Measurements from ENCODE around the gene LSAMP. TPM values are rescaled to one million over a fixed set of nuclear protein-coding genes. Genes with fewer than 3 reads are reported as not detected.
"Not testable (repeated sequence)": the region's sequence is repeated elsewhere in the genome, so short reads cannot be mapped to it uniquely, and the experiment has no call there.

The LSAMP gene
- total RNA-seq, 6 donors from 2014 or later, result 7.1 to 28.1 (median 13.4) TPM

DNA sequence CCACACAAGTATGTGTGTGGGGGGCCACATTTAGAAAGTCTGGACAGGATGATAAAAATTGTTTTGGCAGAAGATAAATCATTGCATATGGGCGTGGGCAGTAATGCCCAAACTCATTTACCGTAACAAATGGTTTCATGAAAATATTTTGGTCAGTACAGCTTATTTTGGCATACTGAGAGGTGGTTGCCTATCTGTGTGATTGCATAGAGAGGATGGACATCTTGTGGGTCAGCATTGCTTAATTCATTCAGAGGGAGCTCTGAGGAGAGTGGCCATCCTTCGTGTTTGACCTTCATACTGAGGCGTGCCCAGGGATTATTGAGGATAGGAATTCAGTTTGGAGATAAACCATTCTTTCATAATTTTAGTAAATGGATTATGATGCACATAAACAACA is 659.5 kb downstream of the LSAMP start:
- WGBS, 2 donors, result 82% methylated on average over 4 of the region's 4 CpGs

DNA sequence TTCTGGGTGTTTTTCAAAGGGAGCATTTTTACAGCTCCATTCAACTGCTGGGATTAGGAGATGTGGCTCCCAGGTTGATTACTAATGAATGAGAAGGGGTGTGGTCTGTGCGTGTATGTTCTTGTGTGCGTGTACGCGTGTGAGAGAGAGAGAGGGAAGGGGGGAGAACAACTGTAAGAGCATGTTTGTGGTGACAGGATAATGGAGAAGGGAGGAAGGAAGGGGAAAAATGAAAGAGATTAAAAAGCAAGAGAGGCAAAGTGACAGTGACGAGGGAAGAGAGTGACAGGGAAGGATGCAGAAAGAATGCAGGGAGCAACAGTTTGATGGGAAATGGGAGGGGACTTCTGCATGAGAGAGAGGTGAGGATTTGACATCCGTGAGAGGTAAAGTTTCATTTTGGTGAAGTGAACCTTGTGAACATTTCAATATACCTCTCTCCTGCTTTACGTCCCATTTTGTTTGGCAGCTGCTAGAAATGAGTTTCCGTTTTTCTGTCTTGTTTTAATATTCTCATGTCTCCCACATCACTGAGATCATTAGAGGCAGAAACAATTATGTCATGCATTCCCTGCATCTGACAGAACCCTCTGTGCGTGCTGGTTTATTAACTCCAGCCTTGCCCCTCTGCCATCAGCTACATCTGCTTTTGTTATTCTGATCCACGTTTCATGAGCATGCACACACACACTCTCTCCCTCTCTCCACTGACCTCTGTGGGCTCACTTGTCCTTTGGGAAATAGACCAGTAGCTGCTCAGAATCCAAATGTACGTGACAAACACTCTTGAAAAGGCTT is 660.3 kb downstream of the LSAMP start:
- Histone ChIP-seq H3K4me1 (peaks cover 3 to 18% (median 11%) of the 10 kb centered on the region in 4 donors), H3K4me3 (peak overlapping the region in 3 of 4 donors; percentile 65 to 75 (median 70)), H3K36me3 (no peaks in the 10 kb centered on the region), H3K27ac (peak overlapping the region in 2 of 4 donors; percentile 90), H3K27me3 (no peaks in the 10 kb centered on the region), H3K9me3 (no peaks in the 10 kb centered on the region)
- ATAC-seq (ENCODE audit: low FRiP score in 2 of 2) (peak in 1 of 2 donors; percentile 60), DNase-seq (no peak)
- 6% methylated on average over 11 of the region's 11 CpGs for WGBS, 2 donors
- TF ChIP-seq, protein P1, sequence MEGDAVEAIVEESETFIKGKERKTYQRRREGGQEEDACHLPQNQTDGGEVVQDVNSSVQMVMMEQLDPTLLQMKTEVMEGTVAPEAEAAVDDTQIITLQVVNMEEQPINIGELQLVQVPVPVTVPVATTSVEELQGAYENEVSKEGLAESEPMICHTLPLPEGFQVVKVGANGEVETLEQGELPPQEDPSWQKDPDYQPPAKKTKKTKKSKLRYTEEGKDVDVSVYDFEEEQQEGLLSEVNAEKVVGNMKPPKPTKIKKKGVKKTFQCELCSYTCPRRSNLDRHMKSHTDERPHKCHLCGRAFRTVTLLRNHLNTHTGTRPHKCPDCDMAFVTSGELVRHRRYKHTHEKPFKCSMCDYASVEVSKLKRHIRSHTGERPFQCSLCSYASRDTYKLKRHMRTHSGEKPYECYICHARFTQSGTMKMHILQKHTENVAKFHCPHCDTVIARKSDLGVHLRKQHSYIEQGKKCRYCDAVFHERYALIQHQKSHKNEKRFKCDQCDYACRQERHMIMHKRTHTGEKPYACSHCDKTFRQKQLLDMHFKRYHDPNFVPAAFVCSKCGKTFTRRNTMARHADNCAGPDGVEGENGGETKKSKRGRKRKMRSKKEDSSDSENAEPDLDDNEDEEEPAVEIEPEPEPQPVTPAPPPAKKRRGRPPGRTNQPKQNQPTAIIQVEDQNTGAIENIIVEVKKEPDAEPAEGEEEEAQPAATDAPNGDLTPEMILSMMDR (IDR thresholded peaks at IDR 0.05), result peak in 1 of 6 experiments; percentile 44
- TF ChIP-seq POLR2AphosphoS5 (IDR thresholded peaks at IDR 0.05) (no peak), POLR2A (IDR thresholded peaks at IDR 0.05) (no peak)

More for the DNA sequence above, 659.5 kb downstream of the LSAMP start:
- Histone ChIP-seq H3K27me3 (no peaks in the 10 kb centered on the region), H3K4me1 (peaks cover 3 to 18% (median 11%) of the 10 kb centered on the region in 4 donors), H3K36me3 (no peaks in the 10 kb centered on the region), H3K27ac (no peak overlapping the region), H3K4me3 (no peak overlapping the region), H3K9me3 (no peaks in the 10 kb centered on the region)
- DNase-seq (no peak), ATAC-seq (ENCODE audit: low FRiP score in 2 of 2) (no peak)
- TF ChIP-seq, protein P1 (IDR thresholded peaks at IDR 0.05), result no peak
- TF ChIP-seq POLR2A (IDR thresholded peaks at IDR 0.05) (no peak), EP300 (IDR thresholded peaks at IDR 0.05) (no peak), POLR2AphosphoS5 (IDR thresholded peaks at IDR 0.05) (no peak)

DNA sequence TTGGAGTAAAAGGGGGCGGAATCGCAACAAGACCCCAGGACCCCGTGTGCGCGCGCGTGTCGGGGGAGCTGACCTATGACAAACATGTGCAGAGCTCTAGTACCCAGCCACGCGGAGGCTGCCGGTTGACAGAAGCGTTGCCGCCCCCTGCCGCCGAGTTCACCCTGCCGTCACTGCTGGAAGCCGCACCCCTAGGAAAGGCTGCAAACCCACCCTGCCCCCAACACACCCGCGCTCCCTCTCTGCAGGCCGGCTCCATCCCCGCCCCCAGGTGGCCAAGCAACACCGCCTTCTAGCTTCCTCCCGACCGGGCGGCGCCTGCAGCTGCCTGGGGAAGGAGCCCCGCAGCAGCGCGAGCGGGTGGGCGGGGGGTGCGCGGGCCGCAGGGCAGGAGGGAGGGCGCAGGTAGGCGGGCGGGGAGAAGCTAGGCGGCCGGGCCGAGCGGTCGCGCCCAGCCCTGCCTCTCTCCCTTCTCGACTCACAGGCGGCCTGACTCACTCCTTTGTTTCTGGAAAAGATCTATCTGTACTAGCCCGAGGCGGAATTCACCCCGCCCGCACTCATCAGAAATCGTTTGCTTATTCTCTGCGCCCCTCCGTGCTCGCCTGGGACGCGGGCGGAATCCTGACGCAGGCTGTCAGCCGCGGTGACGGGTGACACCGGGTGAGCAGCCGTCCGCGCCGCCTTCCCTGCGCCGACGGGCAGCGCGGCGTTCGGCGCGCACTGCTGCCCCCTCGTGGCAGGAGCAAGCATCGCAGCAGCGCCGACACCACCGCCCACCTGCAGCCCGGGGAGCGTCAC is 661.1 kb downstream of the LSAMP start:
- no peaks in the 10 kb centered on the region for H3K9me3 ChIP-seq
- peak in 2 of 4 donors; percentile 63 to 64 for TF ChIP-seq POLR2A (IDR thresholded peaks at IDR 0.05)
- TF ChIP-seq POLR2AphosphoS5 (IDR thresholded peaks at IDR 0.05), result peak; percentile 41 to 74
- no peak for TF ChIP-seq EP300 (IDR thresholded peaks at IDR 0.05)
- TF ChIP-seq, protein P1 (IDR thresholded peaks at IDR 0.05), result peak; percentile 97 to 99 (median 99)
- H3K4me1 ChIP-seq, result peaks cover 3 to 18% (median 11%) of the 10 kb centered on the region in 4 donors
- DNase-seq, result peak; percentile 94 to 96
- no peaks in the 10 kb centered on the region for H3K36me3 ChIP-seq
- no peaks in the 10 kb centered on the region for H3K27me3 ChIP-seq
- H3K4me3 ChIP-seq, result peak overlapping the region; percentile 46 to 75 (median 68)
- 0 to 1% methylated on average over 28 to 77 of the region's 81 CpGs for WGBS, 2 donors
- H3K27ac ChIP-seq, result peak overlapping the region; percentile 86 to 90 (median 90)
- peak; percentile 96 to 97 for ATAC-seq (ENCODE audit: low FRiP score in 2 of 2)

DNA sequence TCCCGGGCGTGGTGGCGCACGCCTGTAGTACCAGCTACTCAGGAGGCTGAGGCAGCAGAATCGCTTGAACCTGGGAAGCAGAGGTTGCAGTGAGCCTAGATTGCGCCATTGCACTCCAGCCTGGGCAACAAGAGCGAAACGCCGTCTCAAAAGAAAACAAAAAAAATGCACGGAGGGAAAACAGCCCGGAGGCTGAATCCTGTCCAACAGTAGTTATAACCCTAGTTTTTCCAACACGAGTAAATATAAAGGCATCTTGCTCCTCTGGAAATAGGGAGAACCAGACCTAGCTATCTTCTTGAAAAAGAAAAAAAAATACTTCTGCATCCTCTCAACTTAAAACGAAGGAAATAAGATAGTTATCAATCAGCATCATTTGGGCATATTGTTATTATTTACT is 661.9 kb downstream of the LSAMP start:
- not testable (repeated sequence) for H3K36me3 ChIP-seq; ATAC-seq (ENCODE audit: low FRiP score in 2 of 2); DNase-seq; H3K9me3 ChIP-seq; H3K27me3 ChIP-seq
- Histone ChIP-seq H3K27ac (peak overlapping the region in 3 of 4 donors; percentile 86 to 90 (median 90)), H3K4me3 (peak overlapping the region in 3 of 4 donors; percentile 65 to 75 (median 70)), H3K4me1 (peaks cover 3 to 18% (median 11%) of the 10 kb centered on the region in 4 donors)
- WGBS, 2 donors, result 64 to 66% methylated on average over 13 of the region's 13 CpGs

DNA sequence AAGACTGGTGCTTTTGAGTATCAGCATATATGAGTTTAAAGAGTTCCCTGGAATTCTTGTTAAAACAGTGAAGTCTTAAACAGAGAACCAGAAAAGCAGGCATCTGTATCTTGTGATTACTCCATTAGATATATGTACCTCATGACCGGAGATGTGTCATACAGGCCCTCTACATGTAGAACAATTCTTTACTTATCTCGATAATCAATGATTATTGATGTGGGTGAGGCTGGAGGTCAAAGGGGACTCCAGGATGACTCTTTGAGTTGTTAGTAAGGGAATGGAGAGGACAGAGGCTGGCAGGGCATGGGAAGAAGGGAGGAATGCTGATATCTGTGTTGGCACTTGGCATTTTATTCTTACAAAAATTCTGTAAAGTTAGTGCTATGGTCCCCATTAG is 666.3 kb downstream of the LSAMP start:
- H3K4me1 ChIP-seq, result peaks cover 0 to 8% (median 4%) of the 10 kb centered on the region in 4 donors
- WGBS, 2 donors, result 91 to 93% methylated on average over 2 of the region's 2 CpGs
- H3K4me3 ChIP-seq, result no peak overlapping the region
- TF ChIP-seq EP300 (IDR thresholded peaks at IDR 0.05) (no peak), POLR2AphosphoS5 (IDR thresholded peaks at IDR 0.05) (no peak), POLR2A (IDR thresholded peaks at IDR 0.05) (no peak)
- TF ChIP-seq, protein P1 (IDR thresholded peaks at IDR 0.05), result no peak
- H3K9me3 ChIP-seq, result no peaks in the 10 kb centered on the region
- DNase-seq, result no peak
- no peaks in the 10 kb centered on the region for H3K27me3 ChIP-seq
- H3K36me3 ChIP-seq, result no peaks in the 10 kb centered on the region
- no peak for ATAC-seq (ENCODE audit: low FRiP score in 2 of 2)
- H3K27ac ChIP-seq, result no peak overlapping the region
